Measurements from ENCODE around the gene DHRS3. TPM values are rescaled to one million over a fixed set of nuclear protein-coding genes. Genes with fewer than 3 reads are reported as not detected.

The DHRS3 gene
- total RNA-seq, 2 donors from 2014 or later, result 81.7 to 104 TPM

DNA sequence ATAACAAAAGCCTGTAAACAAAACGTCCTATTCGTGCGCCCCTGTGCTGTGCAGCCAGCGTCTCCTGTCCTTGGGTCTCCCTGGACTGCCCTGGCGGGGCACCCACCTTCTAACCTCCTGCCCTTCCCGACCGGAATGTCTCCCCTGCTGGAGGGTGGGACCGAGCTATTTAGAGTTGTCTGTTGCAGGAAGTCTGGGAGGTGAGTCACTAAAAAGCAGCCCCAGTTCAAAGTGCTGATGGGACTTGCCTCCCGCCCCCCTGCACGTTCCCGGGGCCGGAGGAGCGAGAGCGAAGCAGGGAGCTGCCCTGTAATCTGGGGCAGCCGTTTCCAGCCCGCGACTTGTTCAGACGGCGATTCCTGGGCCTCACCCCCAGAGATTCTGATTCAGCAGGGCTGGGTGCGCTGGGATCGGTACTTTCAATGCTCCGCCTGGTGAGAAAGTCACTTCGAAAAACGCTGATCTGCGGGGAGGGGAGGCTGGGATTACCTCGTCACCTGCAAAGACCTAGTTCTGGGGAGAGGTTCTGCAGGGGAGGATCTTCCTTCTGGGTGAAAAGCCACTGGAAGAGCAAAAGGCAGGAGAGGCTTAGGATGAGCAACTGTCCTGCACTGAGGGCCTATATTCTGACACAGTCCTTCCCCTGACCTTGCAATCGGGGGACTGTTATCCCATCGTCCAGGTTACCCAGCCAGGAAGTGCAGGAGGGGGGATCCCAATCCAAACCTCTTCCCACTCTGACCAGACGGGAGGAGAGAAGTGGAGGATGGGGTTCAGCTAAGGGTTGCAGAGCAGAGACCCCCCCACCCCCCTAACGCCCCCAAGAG is 1.2 kb upstream of the DHRS3 start:
- H3K27me3 ChIP-seq, result no peaks in the 10 kb centered on the region
- TF ChIP-seq, protein P1, sequence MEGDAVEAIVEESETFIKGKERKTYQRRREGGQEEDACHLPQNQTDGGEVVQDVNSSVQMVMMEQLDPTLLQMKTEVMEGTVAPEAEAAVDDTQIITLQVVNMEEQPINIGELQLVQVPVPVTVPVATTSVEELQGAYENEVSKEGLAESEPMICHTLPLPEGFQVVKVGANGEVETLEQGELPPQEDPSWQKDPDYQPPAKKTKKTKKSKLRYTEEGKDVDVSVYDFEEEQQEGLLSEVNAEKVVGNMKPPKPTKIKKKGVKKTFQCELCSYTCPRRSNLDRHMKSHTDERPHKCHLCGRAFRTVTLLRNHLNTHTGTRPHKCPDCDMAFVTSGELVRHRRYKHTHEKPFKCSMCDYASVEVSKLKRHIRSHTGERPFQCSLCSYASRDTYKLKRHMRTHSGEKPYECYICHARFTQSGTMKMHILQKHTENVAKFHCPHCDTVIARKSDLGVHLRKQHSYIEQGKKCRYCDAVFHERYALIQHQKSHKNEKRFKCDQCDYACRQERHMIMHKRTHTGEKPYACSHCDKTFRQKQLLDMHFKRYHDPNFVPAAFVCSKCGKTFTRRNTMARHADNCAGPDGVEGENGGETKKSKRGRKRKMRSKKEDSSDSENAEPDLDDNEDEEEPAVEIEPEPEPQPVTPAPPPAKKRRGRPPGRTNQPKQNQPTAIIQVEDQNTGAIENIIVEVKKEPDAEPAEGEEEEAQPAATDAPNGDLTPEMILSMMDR (IDR thresholded peaks at IDR 0.05), result peak in 1 of 7 experiments; percentile 6
- peak in 1 of 3 donors; percentile 23 for TF ChIP-seq POLR2A (IDR thresholded peaks at IDR 0.05)
- H3K9me3 ChIP-seq, result no peaks in the 10 kb centered on the region
- peak overlapping the region in 1 of 2 donors; percentile 47 for H3K4me3 ChIP-seq
- no peaks in the 10 kb centered on the region for H3K36me3 ChIP-seq (replicated peaks in 1 of 2; ENCODE audit: insufficient read depth in 1 of 2, low read depth in 2 of 2)
- peak overlapping the region; percentile 84 to 99 (median 95) for H3K27ac ChIP-seq
- DNase-seq, result peak; percentile 67 to 81 (median 76)
- peaks cover 54% of the 10 kb centered on the region for H3K4me1 ChIP-seq
- intact Hi-C loops (cut with DNase I), result no loop called here
- WGBS, 2 donors, result 0 to 6% methylated on average over 13 to 30 of the region's 30 CpGs
- ATAC-seq, result peak; percentile 21

DNA sequence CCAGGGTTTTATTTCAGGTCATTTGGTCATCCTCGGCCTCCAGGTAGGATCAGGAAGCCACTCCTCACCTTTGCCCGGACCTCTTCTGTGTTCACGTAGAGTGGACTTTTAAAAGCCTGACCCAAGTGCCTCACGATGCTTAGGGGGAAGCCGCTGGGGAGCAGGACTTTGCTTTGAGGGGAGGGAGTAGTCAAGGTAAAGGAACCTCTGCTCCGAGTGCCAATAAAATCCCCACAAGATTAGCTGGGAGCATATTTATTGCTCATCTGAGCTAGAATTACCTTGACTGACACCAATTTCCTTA is 603 bp upstream of the DHRS3 start:
- no peaks in the 10 kb centered on the region for H3K9me3 ChIP-seq
- no peaks in the 10 kb centered on the region for H3K36me3 ChIP-seq (replicated peaks in 1 of 2; ENCODE audit: insufficient read depth in 1 of 2, low read depth in 2 of 2)
- DNase-seq, result no peak
- intact Hi-C loops (cut with DNase I), result no loop called here
- TF ChIP-seq, protein P1 (IDR thresholded peaks at IDR 0.05), result no peak
- TF ChIP-seq POLR2A (IDR thresholded peaks at IDR 0.05), result peak in 1 of 3 donors; percentile 38
- peak overlapping the region; percentile 84 to 99 (median 95) for H3K27ac ChIP-seq
- no peaks in the 10 kb centered on the region for H3K27me3 ChIP-seq
- peaks cover 60% of the 10 kb centered on the region for H3K4me1 ChIP-seq
- H3K4me3 ChIP-seq, result peak overlapping the region; percentile 47
- ATAC-seq, result no peak
- 0 to 1% methylated on average over 6 of the region's 6 CpGs for WGBS, 2 donors

DNA sequence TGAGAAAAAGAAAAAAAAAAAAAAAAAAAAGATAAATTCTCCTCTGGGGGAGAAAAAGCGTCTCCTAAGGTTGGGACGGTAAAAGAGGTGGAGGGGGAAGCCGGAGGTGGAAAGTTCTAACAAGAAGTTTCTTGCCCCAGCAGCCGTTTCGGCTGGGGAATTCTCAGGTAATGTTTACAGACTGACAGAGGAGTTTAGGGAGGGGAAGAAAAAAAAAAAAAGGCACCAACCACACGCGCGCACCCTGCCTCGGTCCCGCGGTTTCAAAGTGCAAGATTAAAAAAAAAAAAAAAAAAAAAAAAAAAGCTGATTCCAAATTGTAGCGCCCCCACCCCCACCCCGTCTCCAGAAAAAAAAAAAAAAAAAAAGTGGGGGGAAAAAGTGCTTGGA is 504 bp downstream of the DHRS3 start:
- H3K36me3 ChIP-seq (replicated peaks in 1 of 2; ENCODE audit: insufficient read depth in 1 of 2, low read depth in 2 of 2), result peaks cover 0 to under 1% of the 10 kb centered on the region in 2 donors
- TF ChIP-seq, protein P1 (IDR thresholded peaks at IDR 0.05), result no peak
- TF ChIP-seq POLR2A (IDR thresholded peaks at IDR 0.05), result peak in 2 of 3 donors; percentile 65 to 69
- peak; percentile 73 to 80 (median 79) for DNase-seq
- H3K27ac ChIP-seq, result peak overlapping the region; percentile 84 to 99 (median 95)
- intact Hi-C loops (cut with DNase I), result no loop called here
- no peaks in the 10 kb centered on the region for H3K27me3 ChIP-seq
- ATAC-seq, result peak; percentile 56
- peaks cover 66% of the 10 kb centered on the region for H3K4me1 ChIP-seq
- no peaks in the 10 kb centered on the region for H3K9me3 ChIP-seq
- WGBS, 2 donors, result 0% methylated on average over 12 to 13 of the region's 13 CpGs
- H3K4me3 ChIP-seq, result peak overlapping the region; percentile 47 to 80

DNA sequence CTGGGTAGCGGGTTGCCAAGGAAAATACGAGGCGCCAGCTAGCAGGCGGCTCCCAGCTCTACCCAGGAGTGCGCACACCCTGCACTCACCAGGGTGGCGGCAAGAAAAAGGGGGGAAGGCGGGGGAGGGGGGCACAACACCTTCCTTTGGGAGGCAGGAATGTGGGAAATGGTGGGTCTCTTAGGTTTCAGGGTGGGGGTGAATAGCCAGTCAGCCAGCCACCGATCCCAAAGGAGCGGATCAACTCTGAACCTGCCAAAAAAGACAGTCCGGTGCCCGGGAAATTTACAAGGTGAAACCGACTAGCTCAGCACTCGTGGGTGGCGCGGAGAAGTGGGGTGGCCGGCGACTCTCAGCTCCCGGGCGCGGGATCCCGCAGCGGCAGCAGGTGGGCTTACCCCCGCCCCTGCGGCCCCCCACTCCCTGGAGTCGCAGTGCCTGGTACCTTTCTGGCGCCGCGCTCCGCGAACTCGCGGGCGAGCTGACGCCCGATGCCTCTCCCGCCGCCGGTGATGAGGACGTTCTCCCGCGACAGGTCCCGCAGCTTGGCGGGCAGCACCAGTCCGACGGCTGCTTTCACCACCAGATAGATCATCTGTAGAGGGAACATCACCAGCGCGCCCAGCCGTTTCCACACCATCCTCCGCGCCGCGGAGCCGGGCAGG is 1.2 kb downstream of the DHRS3 start:
- ATAC-seq (peak; percentile 1), DNase-seq (peak; percentile 48 to 58 (median 53))
- Histone ChIP-seq H3K27me3 (no peaks in the 10 kb centered on the region), H3K4me3 (peak overlapping the region; percentile 43 to 80), H3K9me3 (no peaks in the 10 kb centered on the region), H3K4me1 (peaks cover 66% of the 10 kb centered on the region), H3K27ac (peak overlapping the region; percentile 93 to 99 (median 98)), H3K36me3 (replicated peaks in 1 of 2; ENCODE audit: insufficient read depth in 1 of 2, low read depth in 2 of 2) (peaks cover 0 to 3% of the 10 kb centered on the region in 2 donors)
- TF ChIP-seq, protein P1 (IDR thresholded peaks at IDR 0.05), result no peak
- TF ChIP-seq POLR2A (IDR thresholded peaks at IDR 0.05), result no peak
- intact Hi-C loops (cut with DNase I), result no loop called here
- 1% methylated on average over 32 to 44 of the region's 53 CpGs for WGBS, 2 donors

Data from body of pancreas (tissue), 4 donors.